ENCODE results near the gene TRPV4.

The TRPV4 gene

DNA sequence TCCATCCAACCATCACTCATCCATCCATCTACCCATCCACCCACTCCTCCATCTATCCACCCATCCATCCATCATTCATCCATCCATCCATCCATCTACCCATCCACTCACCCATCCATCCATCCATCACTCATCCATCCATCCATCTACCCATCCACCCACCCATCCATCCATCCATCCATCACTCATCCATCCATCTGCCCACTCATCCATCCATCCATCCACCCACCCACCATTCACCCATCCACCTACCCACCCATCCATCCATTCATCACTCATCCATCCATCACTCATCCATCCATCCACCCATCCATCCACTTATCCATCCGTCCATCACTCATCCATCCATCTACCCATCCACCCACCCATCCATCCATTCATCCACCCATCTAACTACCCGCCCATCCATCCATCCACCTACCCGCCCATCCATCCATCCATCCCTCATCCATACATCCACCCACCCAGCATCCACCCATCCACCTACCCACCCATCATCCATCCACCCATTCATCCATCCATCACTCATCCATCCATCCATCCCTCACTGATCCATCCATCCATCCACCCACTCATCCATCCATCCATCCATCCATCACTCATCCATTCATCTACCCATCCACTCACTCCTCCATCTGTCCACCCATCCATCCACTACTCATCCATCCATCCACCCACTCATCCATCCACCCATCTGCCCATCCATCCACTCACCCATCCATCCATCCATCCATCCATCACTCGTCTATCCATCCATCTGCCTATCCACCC is 24.1 kb downstream of the TRPV4 start:
- DNase-seq (ENCODE audit: low read depth, low spot score) = no peak

GRCh38 chr12:109807954-109808643 is 25.1 kb downstream of the TRPV4 start:
- no peak for DNase-seq (ENCODE audit: low read depth, low spot score)

GRCh38 chr12:109804820-109805761 is 28.1 kb downstream of the TRPV4 start:
- DNase-seq (ENCODE audit: low read depth, low spot score) = peak; percentile 21

- no peak for DNase-seq (ENCODE audit: low read depth, low spot score)
Measured at GRCh38 chr12:109803678-109804077, 29.5 kb downstream of the TRPV4 start.

DNA sequence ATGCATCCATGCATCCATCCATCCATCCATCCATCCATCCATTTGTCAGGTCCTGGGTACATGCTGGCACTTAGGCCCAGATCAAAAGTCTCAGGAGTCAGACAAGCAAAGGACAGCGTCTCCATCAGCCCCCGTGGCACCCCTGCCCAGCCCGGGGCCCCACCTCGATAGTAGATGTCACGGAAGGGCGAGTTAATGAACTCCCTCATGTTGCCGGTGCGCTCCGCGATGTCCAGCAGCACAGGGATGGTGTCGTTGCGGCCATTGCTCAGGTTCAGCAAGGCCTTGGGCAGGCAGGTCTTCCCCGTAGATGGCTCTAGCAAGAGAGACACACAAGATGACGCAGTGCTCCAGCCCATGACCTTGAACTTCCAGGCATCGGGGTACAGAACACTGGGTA is 30.4 kb downstream of the TRPV4 start:
- no peak for DNase-seq (ENCODE audit: low read depth, low spot score)

DNA sequence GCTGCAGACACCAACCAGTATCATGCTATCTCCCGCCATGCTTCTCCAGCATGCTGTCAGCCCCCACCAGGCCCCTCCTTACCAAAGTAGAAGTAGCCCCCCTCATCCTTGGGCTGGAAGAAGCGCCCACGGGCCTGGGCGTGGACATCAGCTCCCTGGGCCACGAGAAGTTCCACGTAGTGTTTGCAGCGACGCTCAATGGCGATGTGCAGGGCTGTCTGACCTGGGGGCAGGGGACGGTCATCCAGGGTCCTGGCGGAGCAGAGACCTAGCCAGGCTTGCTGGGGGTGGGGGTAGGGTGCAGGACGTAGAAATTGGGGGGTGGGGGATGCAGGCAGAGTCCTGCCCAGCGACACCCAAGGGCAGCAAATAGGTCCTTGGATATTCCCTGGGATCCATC is 32.7 kb downstream of the TRPV4 start:
- DNase-seq (ENCODE audit: low read depth, low spot score) = no peak

GRCh38 chr12:109798691-109799090 is 34.5 kb downstream of the TRPV4 start:
- no peak for DNase-seq (ENCODE audit: low read depth, low spot score)

DNA sequence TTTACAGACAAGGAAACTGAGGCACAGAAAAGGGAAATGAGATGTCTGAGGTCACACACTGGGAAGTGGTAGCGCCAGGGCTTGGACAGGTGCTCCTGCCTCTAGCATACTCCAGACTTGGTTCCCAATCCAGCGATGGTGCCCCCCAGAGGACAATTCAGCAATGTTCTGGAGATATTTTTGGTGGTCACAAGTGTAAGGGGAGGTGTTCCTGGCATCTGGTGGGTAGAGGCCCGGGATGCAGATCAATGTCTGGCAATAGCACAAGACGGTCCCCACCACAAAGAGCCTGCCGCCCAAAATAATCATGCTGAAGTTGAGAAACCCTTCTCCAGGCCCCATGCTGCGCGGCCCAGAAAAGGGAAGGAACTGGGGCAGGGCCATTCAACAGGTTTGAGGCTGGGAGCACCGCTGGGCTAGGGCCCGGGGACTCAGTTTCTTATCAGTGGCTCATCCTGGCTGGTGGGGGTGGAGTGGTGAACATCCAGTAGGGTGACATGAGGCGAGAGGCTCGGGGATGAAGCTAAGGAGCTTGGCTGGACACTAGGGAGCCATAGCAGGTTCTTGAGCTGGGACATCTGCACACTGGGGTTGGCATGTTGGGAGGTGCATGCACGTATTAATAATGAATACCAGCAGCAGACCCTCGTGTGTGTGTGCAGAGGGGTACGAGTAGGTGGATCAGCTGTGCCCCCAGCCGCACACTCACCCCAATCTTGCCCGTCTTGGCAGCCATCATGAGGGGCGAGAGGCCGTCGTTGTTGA is 35.1 kb downstream of the TRPV4 start:
- DNase-seq (ENCODE audit: low read depth, low spot score) = no peak

GRCh38 chr12:109796057-109796456 is 37.1 kb downstream of the TRPV4 start:
- no peak for DNase-seq (ENCODE audit: low read depth, low spot score)

DNA sequence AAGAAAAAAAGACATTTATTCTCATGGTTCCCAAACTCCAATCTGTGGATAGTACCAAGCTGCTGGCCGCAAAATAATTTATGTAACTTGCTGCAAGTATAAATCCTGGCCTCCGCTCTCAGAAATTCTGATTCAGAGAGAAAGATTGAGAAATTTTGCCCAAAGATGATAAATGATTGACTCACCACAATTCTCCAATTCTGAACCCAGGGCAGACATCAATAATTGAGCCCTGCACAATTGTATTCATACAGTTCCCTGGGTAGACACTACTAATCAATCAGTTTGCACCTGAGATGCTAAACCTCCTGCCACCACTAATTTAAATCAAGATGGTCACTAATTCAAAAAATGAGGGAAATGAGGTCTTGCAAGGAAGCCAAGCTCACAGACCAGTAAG is 38.2 kb downstream of the TRPV4 start:
- DNase-seq (ENCODE audit: low read depth, low spot score) = no peak

DNA sequence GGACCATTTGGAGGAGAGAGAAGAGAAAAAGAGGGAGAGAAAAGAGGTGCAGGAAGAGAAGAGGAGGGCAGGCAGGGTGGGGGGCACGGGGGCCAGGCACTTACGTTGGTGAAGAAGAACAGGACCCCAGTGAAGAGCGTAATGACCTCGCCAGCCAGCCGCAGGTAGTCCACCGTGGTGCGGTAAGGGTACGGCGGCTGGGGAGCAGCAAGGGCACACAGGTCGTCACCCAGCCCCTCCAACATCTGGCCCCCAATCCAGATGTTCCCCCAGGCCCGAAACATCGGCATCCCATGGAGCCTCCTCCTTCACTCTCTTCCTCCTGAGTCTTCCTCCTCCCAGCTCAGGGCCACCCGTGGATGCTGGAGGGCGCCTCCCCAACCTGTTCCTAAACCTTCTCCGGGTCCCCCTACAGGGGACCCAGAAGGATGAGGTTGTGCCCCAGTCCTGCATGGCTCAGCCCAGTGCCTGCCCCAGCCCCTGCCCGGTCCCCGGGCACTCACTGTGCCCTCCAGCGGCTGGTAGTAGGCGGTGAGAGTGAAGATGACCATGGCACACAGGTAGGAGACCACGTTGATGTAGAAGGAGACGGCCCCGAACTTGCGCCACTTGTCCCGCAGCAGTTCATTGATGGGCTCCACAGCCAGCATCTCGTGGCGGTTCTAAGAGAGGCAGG is 39.2 kb downstream of the TRPV4 start:
- DNase-seq (ENCODE audit: low read depth, low spot score) = no peak

DNA sequence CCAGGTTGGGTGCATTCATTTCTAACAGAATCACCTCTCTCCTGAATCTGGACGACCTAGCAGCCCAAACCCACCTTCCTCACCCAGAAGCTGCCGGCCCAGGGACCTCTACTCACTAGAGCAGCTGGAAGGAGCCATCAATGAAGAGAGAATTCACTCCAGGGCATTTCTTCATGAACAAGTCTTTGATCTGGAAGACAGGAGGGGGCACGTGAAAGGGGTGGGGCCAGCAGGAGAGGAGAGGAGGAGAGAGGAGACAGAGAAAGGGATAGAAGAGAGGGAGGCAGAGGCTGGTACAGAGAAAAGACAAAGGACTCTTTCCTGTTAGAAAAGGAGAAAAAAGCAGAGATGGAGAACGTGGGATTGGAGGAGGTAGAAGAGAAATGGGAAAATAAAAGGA is 39.8 kb downstream of the TRPV4 start:
- no peak for DNase-seq (ENCODE audit: low read depth, low spot score)

GRCh38 chr12:109792992-109793391 is 40.2 kb downstream of the TRPV4 start:
- DNase-seq (ENCODE audit: low read depth, low spot score) = no peak

DNA sequence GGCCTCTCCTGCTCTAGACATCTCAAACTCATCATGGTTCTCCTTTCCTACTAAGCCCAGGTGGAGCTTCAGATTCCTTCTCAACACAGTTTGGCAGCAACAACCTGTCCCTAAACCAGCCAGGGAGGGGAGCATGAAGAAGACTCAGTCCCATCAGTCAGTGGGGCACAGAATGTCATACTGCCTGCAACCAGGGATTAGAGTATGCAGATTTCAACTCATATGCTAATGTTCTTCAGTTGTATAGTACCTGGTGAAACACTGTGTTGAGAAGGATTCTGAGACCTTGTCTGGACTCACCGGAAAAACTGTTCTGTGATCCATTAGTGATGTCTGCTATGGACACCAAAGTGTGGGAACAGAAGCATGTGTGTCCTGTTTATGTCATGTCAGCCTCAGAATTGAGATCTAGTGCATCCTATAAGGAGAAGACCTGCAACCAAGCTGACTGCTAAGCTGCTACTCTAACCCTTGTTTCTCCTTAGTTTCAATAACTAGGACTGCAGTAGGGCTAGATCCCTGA is 43.6 kb downstream of the TRPV4 start:
- no peak for DNase-seq (ENCODE audit: low read depth, low spot score)

GRCh38 chr12:109786799-109787198 is 46.4 kb downstream of the TRPV4 start:
- no peak for DNase-seq (ENCODE audit: low read depth, low spot score)

DNA sequence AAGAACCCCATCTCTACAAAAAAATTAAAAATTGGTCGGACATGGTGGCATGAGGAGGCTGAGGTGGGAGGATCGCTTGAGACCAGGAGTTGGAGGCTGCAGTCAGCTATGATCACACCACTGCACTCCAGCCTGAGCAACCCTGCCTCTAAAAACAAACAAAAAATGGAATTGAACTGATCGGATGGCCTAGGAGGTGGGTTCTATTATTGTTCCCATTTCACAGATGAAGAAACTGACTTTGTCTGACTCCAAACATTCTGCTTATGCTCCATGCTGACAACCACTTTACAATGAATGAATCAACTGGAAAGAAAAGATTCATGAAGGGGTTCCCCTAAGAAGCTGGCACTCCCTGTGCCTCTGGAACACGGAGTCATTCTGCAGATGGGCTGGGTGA is 47.3 kb downstream of the TRPV4 start:
- DNase-seq (ENCODE audit: low read depth, low spot score) = no peak

DNA sequence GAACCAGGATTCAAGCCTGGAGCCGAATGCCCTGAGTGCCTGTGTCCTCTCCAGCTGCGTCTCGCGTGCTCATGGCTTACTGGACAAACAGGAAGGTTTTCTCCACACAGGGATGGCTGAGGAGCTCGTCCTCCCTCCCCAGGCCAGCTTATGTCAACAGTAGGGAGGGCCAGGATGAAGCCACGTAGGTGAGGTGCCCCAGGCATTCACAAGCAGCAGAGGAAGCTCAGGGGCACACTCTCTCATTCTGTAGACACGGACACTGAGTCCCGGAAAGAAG is 49.3 kb downstream of the TRPV4 start:
- DNase-seq (ENCODE audit: low read depth, low spot score) = no peak

DNA sequence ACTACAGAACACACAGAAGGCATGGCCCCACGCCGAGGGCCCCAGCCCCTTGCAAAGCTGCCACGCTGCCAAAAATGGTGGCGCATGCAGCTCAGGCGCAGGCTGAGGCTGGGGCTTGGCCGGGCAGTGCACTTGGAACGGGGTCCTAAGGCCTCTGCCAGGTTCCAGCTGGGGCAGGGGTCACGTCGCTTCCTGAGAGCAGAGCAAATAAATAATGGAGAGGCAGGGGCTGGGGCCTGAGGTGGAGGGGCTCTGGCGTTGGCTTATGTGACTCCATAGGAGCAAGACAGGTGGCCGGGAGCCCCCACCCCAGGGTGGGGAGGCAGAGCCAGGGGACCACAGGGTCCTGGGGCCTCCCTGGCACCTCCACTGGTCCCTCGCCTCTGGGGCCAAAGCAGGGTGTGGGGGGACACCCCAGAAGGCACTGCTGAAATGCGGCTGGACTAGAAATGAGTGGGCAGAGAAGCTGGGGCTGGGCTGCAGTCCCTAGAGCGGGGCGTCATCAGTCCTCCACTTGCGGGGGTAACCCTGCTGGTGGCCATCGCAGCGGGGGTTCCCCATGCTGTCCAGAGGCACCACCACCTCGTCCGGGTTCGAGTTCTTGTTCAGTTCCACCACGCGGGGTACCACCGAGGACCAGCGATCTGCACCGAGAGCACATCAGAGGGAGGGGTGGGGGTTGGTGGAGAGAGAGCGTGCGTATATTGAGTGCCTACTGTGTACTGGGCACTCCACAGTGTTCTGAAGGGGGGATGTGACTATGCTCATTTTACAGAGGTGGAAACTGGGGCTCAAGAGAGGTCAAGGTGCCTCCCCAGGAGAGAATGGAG is 49.8 kb downstream of the TRPV4 start:
- no peak for DNase-seq (ENCODE audit: low read depth, low spot score)

GRCh38 chr12:109782326-109782703 is 50.9 kb downstream of the TRPV4 start:
- DNase-seq (ENCODE audit: low read depth, low spot score) = no peak

Measured in smooth muscle cell of the brain vasculature (primary cell).